Astrocyte (in vitro differentiated cells and primary cell): Measurements from ENCODE around the gene AKAP12. TPM values are rescaled to one million over a fixed set of nuclear protein-coding genes. Genes with fewer than 3 reads are reported as not detected.
A peak's percentile ranks its signal among the peaks of the same experiment; 100 is the strongest.

ENCODE experiments used
- DNase-seq: peaks from one replicate; pipeline ENCODE4 v3.0.0-alpha.2; 2010; ENCODE audit warnings: low read depth
- FAIRE-seq: peaks from 2 replicates; lab custom pipeline; 2011; peaks lifted over from hg19 to GRCh38; lab: Jason Lieb, UNC
- H2AFZ ChIP-seq: 2 replicates; pipeline ENCODE4 v1.6.0; 2012; ENCODE audit warnings: low read depth, low read length, inconsistent platforms
- H3K27ac ChIP-seq: 2 replicates; pipeline ENCODE4 v1.5.1; 2011; ENCODE audit warnings: low read depth, low read length, inconsistent platforms
- H3K27me3 ChIP-seq: 2 replicates; pipeline ENCODE4 v1.6.0; 2011; ENCODE audit warnings: low read length, inconsistent platforms; ENCODE audit not compliant: insufficient read depth
- H3K36me3 ChIP-seq: 2 replicates; pipeline ENCODE4 v1.5.1; 2011; ENCODE audit warnings: low read length, inconsistent platforms; ENCODE audit not compliant: insufficient read depth
- H3K4me1 ChIP-seq: 2 replicates; pipeline ENCODE4 v1.5.1; 2011; ENCODE audit warnings: low read length, inconsistent platforms; ENCODE audit not compliant: insufficient read depth
- H3K4me2 ChIP-seq: 2 replicates; pipeline ENCODE4 v1.6.0; 2012; ENCODE audit warnings: low read length, inconsistent platforms
- H3K4me3 ChIP-seq: 2 replicates; pipeline ENCODE4 v1.5.1; 2011; ENCODE audit warnings: low read depth, mild to moderate bottlenecking, low read length, inconsistent platforms; ENCODE audit not compliant: insufficient read depth
- H3K79me2 ChIP-seq: 2 replicates; pipeline ENCODE4 v1.6.0; 2012; ENCODE audit warnings: mild to moderate bottlenecking, low read length, inconsistent platforms; ENCODE audit not compliant: insufficient read depth
- H3K9ac ChIP-seq: 2 replicates; pipeline ENCODE4 v1.6.0; 2012; ENCODE audit warnings: mild to moderate bottlenecking, low read length, inconsistent platforms
- H3K9me3 ChIP-seq: 2 replicates; pipeline ENCODE4 v1.5.1; 2012; ENCODE audit warnings: low read depth, mild to moderate bottlenecking, low read length, inconsistent platforms; ENCODE audit not compliant: insufficient read depth
- H4K20me1 ChIP-seq: 2 replicates; pipeline ENCODE4 v1.6.0; 2012; ENCODE audit warnings: low read length, inconsistent platforms; ENCODE audit not compliant: insufficient read depth
- H3K27ac Mint-ChIP-seq: one replicate; pipeline ENCODE4 v1.8.0; 2021; ENCODE audit warnings: mild to moderate bottlenecking, mixed read lengths; ENCODE audit not compliant: unreplicated experiment
- H3K27me3 Mint-ChIP-seq: one replicate; pipeline ENCODE4 v1.8.0; 2021; ENCODE audit warnings: low read depth, mixed read lengths; ENCODE audit not compliant: unreplicated experiment
- H3K36me3 Mint-ChIP-seq: one replicate; pipeline ENCODE4 v1.8.0; 2021; ENCODE audit warnings: low read depth, mixed read lengths; ENCODE audit not compliant: unreplicated experiment
- H3K4me1 Mint-ChIP-seq: one replicate; pipeline ENCODE4 v1.8.0; 2021; ENCODE audit warnings: low read depth, mixed read lengths; ENCODE audit not compliant: unreplicated experiment
- H3K4me3 Mint-ChIP-seq: one replicate; pipeline ENCODE4 v1.8.0; 2021; ENCODE audit warnings: mild to moderate bottlenecking, moderate library complexity, mixed read lengths; ENCODE audit not compliant: unreplicated experiment
- H3K9me3 Mint-ChIP-seq: one replicate; pipeline ENCODE4 v1.8.0; 2021; ENCODE audit warnings: mild to moderate bottlenecking, mixed read lengths; ENCODE audit not compliant: unreplicated experiment
- EZH2 ChIP-seq: IDR thresholded peaks from 2 replicates; pipeline ENCODE4 v1.6.1; 2012; ENCODE audit warnings: mild to moderate bottlenecking, low read length, inconsistent platforms; ENCODE audit not compliant: insufficient read depth
- total RNA-seq: library from RNA; stranded (reverse); gene quantifications from 2 replicates; pipeline ENCODE4 v1.2.1, GENCODE V29; 2021
- TF ChIP-seq, protein P1 (sequence below): IDR thresholded peaks from 2 replicates; pipeline ENCODE4 v1.5.1; 2011; ENCODE audit warnings: low read depth, mild to moderate bottlenecking, inconsistent platforms, low read length, moderate library complexity; ENCODE audit not compliant: insufficient read depth

The AKAP12 gene
- total RNA-seq, 1 donor from 2014 or later: 115 TPM

DNA sequence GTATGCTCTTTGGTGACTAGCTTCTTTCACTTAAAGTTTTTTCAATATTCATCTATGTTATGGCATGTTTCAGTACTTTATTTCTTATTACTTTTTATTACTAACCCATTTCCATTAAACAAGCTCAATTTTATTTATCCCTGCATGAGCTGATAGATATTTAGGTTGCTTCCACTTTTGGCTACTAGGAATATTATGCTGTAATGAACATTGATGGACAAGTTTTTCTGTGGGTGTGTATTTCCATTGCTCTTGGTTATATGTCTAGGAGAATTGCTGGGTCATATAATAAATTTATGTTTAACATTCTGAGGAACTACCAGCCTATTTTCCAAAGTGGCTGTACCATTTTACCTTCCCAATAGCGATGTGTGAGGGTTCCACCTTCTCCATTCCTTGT, 81.7 kb downstream of the AKAP12 start:
- peaks cover 8% of the 10 kb centered on the region for H3K36me3 Mint-ChIP-seq
- Histone ChIP-seq H3K4me1 (peaks cover 34% of the 10 kb centered on the region), H2AFZ (no peak overlapping the region), H3K9ac (no peak overlapping the region), H3K79me2 (peaks cover 87% of the 10 kb centered on the region), H4K20me1 (peaks cover 10% of the 10 kb centered on the region), H3K4me3 (no peak overlapping the region), H3K27me3 (no peaks in the 10 kb centered on the region), H3K9me3 (no peaks in the 10 kb centered on the region), H3K27ac (no peak overlapping the region), H3K4me2 (no peak overlapping the region), H3K36me3 (no peaks in the 10 kb centered on the region)
- DNase-seq (no peak), FAIRE-seq (no peak)
- no peak overlapping the region for H3K4me3 Mint-ChIP-seq
- peaks cover 21% of the 10 kb centered on the region for H3K4me1 Mint-ChIP-seq
- no peak overlapping the region for H3K27ac Mint-ChIP-seq
- H3K27me3 Mint-ChIP-seq: no peaks in the 10 kb centered on the region
- no peaks in the 10 kb centered on the region for H3K9me3 Mint-ChIP-seq
- no peak for TF ChIP-seq EZH2
- TF ChIP-seq, protein P1, sequence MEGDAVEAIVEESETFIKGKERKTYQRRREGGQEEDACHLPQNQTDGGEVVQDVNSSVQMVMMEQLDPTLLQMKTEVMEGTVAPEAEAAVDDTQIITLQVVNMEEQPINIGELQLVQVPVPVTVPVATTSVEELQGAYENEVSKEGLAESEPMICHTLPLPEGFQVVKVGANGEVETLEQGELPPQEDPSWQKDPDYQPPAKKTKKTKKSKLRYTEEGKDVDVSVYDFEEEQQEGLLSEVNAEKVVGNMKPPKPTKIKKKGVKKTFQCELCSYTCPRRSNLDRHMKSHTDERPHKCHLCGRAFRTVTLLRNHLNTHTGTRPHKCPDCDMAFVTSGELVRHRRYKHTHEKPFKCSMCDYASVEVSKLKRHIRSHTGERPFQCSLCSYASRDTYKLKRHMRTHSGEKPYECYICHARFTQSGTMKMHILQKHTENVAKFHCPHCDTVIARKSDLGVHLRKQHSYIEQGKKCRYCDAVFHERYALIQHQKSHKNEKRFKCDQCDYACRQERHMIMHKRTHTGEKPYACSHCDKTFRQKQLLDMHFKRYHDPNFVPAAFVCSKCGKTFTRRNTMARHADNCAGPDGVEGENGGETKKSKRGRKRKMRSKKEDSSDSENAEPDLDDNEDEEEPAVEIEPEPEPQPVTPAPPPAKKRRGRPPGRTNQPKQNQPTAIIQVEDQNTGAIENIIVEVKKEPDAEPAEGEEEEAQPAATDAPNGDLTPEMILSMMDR: no peak

DNA sequence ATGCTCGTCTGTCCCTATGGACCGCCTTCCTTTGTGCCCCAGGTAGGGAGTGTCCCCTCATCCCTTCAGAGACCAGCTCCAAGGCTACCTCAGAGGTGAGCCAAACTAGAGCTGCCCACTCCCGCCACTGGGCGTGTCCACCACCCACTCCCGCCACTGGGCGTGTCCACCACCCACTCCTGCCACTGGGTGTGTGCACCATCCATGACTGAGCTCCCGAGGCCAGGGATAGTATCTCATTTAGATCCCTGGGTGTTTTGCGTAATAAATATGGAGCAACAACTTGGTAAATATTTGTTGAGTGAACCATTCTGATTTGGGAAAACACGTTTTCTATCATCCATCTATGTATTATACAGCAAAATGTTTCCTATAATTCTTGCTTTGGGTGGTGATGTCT, 82.8 kb downstream of the AKAP12 start:
- peaks cover 8% of the 10 kb centered on the region for H3K36me3 Mint-ChIP-seq
- H3K4me1 Mint-ChIP-seq: peaks cover 14% of the 10 kb centered on the region
- FAIRE-seq (no peak), DNase-seq (no peak)
- Histone ChIP-seq H3K27me3 (no peaks in the 10 kb centered on the region), H3K4me2 (no peak overlapping the region), H2AFZ (no peak overlapping the region), H3K9me3 (no peaks in the 10 kb centered on the region), H4K20me1 (peaks cover 8% of the 10 kb centered on the region), H3K79me2 (peaks cover 94% of the 10 kb centered on the region), H3K4me3 (no peak overlapping the region), H3K27ac (no peak overlapping the region), H3K36me3 (no peaks in the 10 kb centered on the region), H3K9ac (no peak overlapping the region), H3K4me1 (peaks cover 27% of the 10 kb centered on the region)
- no peak overlapping the region for H3K27ac Mint-ChIP-seq
- H3K4me3 Mint-ChIP-seq: no peak overlapping the region
- no peak for TF ChIP-seq EZH2
- TF ChIP-seq, protein P1: no peak
- no peaks in the 10 kb centered on the region for H3K27me3 Mint-ChIP-seq
- no peaks in the 10 kb centered on the region for H3K9me3 Mint-ChIP-seq

DNA sequence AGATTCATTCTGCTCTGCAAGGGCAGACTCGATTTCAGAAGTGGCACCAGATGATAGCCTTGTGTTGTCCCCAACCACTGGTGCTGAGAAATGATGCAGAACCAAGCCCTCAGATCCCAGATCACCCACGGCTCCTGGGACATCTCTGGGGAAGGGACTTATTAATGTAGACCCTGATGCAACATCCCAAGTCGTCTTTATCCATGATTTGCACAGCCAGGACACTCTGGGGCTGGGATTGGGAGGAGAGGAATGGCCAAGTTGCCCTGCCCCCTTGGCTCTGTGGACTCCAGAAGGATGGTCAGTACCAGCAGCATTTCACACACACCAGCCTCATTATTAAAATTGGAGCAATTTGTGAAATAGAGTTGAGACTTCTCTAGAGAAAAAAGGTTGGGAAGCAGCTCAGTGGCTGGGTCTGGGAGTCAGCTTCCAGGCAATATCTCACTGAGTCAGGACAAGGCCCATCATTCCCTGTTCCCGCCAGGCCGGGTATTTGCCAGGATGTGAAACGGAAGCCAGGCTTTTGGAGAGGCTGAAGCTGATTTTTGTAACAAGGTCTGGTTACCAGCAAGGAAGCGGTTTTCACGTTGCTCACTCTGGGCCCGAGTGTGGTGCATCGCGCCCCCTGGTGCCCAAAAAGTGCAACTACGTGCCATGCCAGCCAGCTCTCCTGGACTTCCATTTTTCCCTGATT, 84.2 kb downstream of the AKAP12 start:
- Mint-ChIP-seq H3K27me3 (no peaks in the 10 kb centered on the region), H3K4me3 (no peak overlapping the region), H3K9me3 (no peaks in the 10 kb centered on the region), H3K27ac (no peak overlapping the region), H3K4me1 (peaks cover 12% of the 10 kb centered on the region), H3K36me3 (peaks cover 6% of the 10 kb centered on the region)
- no peaks in the 10 kb centered on the region for H3K36me3 ChIP-seq
- no peak for TF ChIP-seq EZH2
- TF ChIP-seq, protein P1: peak; percentile 96
- peak overlapping the region; percentile 77 for H3K27ac ChIP-seq
- no peak overlapping the region for H3K4me3 ChIP-seq
- no peaks in the 10 kb centered on the region for H3K9me3 ChIP-seq
- no peak overlapping the region for H2AFZ ChIP-seq
- H3K4me1 ChIP-seq: peaks cover 21% of the 10 kb centered on the region
- peak; percentile 5 for FAIRE-seq
- H4K20me1 ChIP-seq: no peaks in the 10 kb centered on the region
- H3K4me2 ChIP-seq: peak overlapping the region; percentile 94
- peaks cover 92% of the 10 kb centered on the region for H3K79me2 ChIP-seq
- peak; percentile 85 for DNase-seq
- H3K9ac ChIP-seq: peak overlapping the region; percentile 91
- H3K27me3 ChIP-seq: no peaks in the 10 kb centered on the region
